Endodermal cell (in vitro differentiated cells): ENCODE results near the gene ATXN2. TPM values are rescaled to one million over a fixed set of nuclear protein-coding genes. Genes with fewer than 3 reads are reported as not detected.
A peak's percentile ranks its signal among the peaks of the same experiment; 100 is the strongest.
"Not testable (repeated sequence)": the region's sequence is repeated elsewhere in the genome, so short reads cannot be mapped to it uniquely, and the experiment has no call there.

Source experiments
- DNase-seq: peaks from one replicate; pipeline ENCODE4 v3.0.0-alpha.2; 2017
- H3K27ac ChIP-seq: 2 replicates; pipeline ENCODE4 v1.5.1; 2013; ENCODE audit warnings: mild to moderate bottlenecking, low read depth, low read length, moderate library complexity
- H3K27me3 ChIP-seq: 2 replicates; pipeline ENCODE4 v1.6.1; 2013; ENCODE audit warnings: mild to moderate bottlenecking, low read length, moderate library complexity; ENCODE audit not compliant: insufficient read depth, control insufficient read depth, poor library complexity, severe bottlenecking
- H3K36me3 ChIP-seq: 2 replicates; pipeline ENCODE4 v1.7.0; 2013; ENCODE audit warnings: mild to moderate bottlenecking, low read length, moderate library complexity; ENCODE audit not compliant: control insufficient read depth, insufficient read depth
- H3K4me1 ChIP-seq: one replicate; pipeline ENCODE4 v1.7.0; 2013; ENCODE audit warnings: low read length; ENCODE audit not compliant: control insufficient read depth, insufficient read depth
- H3K4me3 ChIP-seq: 2 replicates; pipeline ENCODE4 v1.5.1; 2013; ENCODE audit warnings: mild to moderate bottlenecking, low read length, moderate library complexity
- H3K9ac ChIP-seq: 2 replicates; pipeline ENCODE4 v1.6.1; 2013; ENCODE audit warnings: mild to moderate bottlenecking, low read length, moderate library complexity; ENCODE audit not compliant: poor library complexity, severe bottlenecking; ENCODE audit errors: extremely low read depth
- H3K9me3 ChIP-seq: 2 replicates; pipeline ENCODE4 v1.6.1; 2013; ENCODE audit warnings: mild to moderate bottlenecking, low read length, moderate library complexity; ENCODE audit not compliant: control insufficient read depth
- H3K27ac Mint-ChIP-seq: 2 replicates; pipeline ENCODE4 v1.8.0; 2020; ENCODE audit warnings: mixed read lengths
- H3K27me3 Mint-ChIP-seq: 2 replicates; pipeline ENCODE4 v1.8.0; 2021; ENCODE audit warnings: mild to moderate bottlenecking, mixed read lengths; ENCODE audit not compliant: insufficient read depth
- H3K36me3 Mint-ChIP-seq: 2 replicates; pipeline ENCODE4 v1.8.0; 2020; ENCODE audit warnings: low read depth, mixed read lengths
- H3K4me1 Mint-ChIP-seq: 2 replicates; pipeline ENCODE4 v1.8.0; 2020; ENCODE audit warnings: mixed read lengths
- H3K4me3 Mint-ChIP-seq: 2 replicates; pipeline ENCODE4 v1.8.0; 2020; ENCODE audit warnings: mild to moderate bottlenecking, moderate library complexity, mixed read lengths
- H3K9me3 Mint-ChIP-seq: 2 replicates; pipeline ENCODE4 v1.8.0; 2020; ENCODE audit warnings: mild to moderate bottlenecking, mixed read lengths
- CTCF ChIP-seq: fragments of 200-600 bp; sonication (generic); conservative IDR thresholded peaks from 2 replicates; pipeline ENCODE4 v1.5.0; 2021; ENCODE audit warnings: antibody characterized with exemption, mild to moderate bottlenecking
- WGBS, 2 experiments: methylation state at CpG; one replicate each; pipeline versions ENCODE4 v1.1.5 to v1.1.7; 2013; ENCODE audit warnings: missing lambda C conversion rate in 2 of 2, mixed read lengths in 1 of 2; ENCODE audit not compliant: insufficient coverage in 1 of 2, insufficient read length in 1 of 2; 5-methylcytosine and 5-hydroxymethylcytosine counted together
- total RNA-seq, 2 donors: library from RNA; stranded (reverse); fragmentation: NEBNext Ultra II Directional in 1 of 2; extraction: Animal tissue kit (Norgen Biotek cat#: 25700) in 1 of 2; gene quantifications; 2 replicates in 1 of 2; 3 replicates in 1 of 2; pipeline ENCODE4 v1.2.1, GENCODE V29; 2021

The ATXN2 gene
- total RNA-seq, 2 donors from 2014 or later: 85.7 to 87.3 TPM

DNA sequence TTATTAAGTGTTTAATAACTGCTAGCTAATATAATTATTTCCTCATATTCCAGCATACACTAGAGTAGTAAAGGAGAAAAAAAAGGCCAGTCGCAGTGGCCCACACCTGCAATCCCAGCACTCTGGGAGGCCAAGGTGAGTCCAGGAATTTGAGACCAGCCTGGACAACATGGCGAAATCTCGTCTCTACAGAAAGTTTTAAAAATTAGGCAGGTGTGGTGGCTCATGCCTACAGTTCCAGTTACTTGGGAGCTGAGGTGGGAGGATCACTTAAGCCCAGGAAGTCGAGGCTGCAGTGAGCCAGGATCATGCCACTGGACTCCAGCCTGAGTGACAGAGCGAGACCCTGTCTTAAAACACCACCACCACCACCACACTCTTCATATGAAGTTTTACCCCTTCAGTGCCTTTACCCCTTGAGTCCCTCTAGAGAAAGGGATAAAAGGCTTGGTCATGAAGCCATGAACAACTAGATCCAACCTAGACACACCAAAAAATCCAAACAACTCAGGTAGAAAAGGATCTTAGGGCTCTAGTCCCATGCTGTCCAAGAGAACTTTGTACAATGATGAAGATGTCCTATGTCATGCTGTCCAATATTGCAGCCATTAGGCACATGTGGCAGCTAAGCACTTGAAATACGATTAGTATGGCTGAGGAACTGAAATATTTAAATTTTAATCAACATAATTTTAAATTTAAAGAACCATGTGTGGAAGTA is 29.6 kb downstream of the ATXN2 start:
- no peak for DNase-seq
- Histone ChIP-seq H3K36me3 (peaks cover 18% of the 10 kb centered on the region), H3K4me1 (no peaks in the 10 kb centered on the region), H3K27me3 (no peaks in the 10 kb centered on the region), H3K9ac (no peak overlapping the region), H3K4me3 (no peak overlapping the region), H3K27ac (no peak overlapping the region), H3K9me3 (no peaks in the 10 kb centered on the region)
- peaks cover 2% of the 10 kb centered on the region for H3K4me1 Mint-ChIP-seq
- TF ChIP-seq CTCF: no peak
- WGBS, 2 experiments: 85 to 96% methylated on average over 2 to 6 of the region's 6 CpGs
- H3K4me3 Mint-ChIP-seq: no peak overlapping the region
- H3K27me3 Mint-ChIP-seq: no peaks in the 10 kb centered on the region
- peaks cover 4% of the 10 kb centered on the region for H3K36me3 Mint-ChIP-seq
- H3K27ac Mint-ChIP-seq: peak overlapping the region; percentile 86
- no peaks in the 10 kb centered on the region for H3K9me3 Mint-ChIP-seq

DNA sequence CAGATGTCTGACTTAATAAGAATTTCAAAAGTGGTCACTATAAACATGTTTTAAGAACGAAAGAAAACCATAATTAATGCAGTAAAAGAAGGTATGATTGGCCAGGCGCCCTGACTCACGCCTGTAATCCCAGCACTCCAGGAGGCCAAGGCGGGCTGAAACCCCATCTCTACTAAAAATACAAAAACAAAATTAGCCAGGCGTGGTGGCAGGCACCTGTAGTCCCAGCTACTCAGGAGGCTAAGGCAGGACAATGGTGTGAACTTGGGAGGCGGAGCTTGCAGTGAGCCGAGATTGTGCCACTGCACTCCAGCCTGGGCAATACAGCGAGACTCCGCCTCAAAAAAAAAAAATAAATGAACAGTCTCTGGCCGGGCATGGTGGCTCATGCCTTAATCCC is 38.3 kb downstream of the ATXN2 start:
- H3K4me1 ChIP-seq, H3K36me3 Mint-ChIP-seq, H3K9me3 Mint-ChIP-seq, H3K4me3 ChIP-seq, H3K9me3 ChIP-seq, H3K27ac Mint-ChIP-seq, H3K9ac ChIP-seq, H3K27me3 ChIP-seq, H3K4me3 Mint-ChIP-seq, DNase-seq, H3K27me3 Mint-ChIP-seq, H3K4me1 Mint-ChIP-seq: not testable (repeated sequence)
- peaks cover 11% of the 10 kb centered on the region for H3K36me3 ChIP-seq
- 94 to 100% methylated on average over 4 to 10 of the region's 10 CpGs for WGBS, 2 experiments
- H3K27ac ChIP-seq: peak overlapping the region; percentile 12

- 92 to 100% methylated on average over 2 of the region's 3 CpGs for WGBS, 2 experiments
- H3K36me3 ChIP-seq: peaks cover 19% of the 10 kb centered on the region
- no peaks in the 10 kb centered on the region for H3K9me3 Mint-ChIP-seq
- H3K27me3 ChIP-seq: no peaks in the 10 kb centered on the region
- H3K9me3 ChIP-seq: no peaks in the 10 kb centered on the region
- TF ChIP-seq CTCF: no peak
- no peak for DNase-seq
- H3K9ac ChIP-seq: no peak overlapping the region
- H3K4me3 Mint-ChIP-seq: no peak overlapping the region
- no peaks in the 10 kb centered on the region for H3K27me3 Mint-ChIP-seq
- H3K4me1 Mint-ChIP-seq: no peaks in the 10 kb centered on the region
- no peaks in the 10 kb centered on the region for H3K4me1 ChIP-seq
- no peak overlapping the region for H3K27ac ChIP-seq
- peaks cover 21% of the 10 kb centered on the region for H3K36me3 Mint-ChIP-seq
- no peak overlapping the region for H3K4me3 ChIP-seq
- no peak overlapping the region for H3K27ac Mint-ChIP-seq
Observed at GRCh38 chr12:111558107-111558376, 41.1 kb downstream of the ATXN2 start.
